Trophoblast cell (in vitro differentiated cells and primary cell): ENCODE measurements around the gene PCDHGA3.

Source experiments
- DNase-seq, 2 donors: peaks; one replicate each; pipeline ENCODE4 v3.0.0-alpha.2; 2016
- H2AFZ ChIP-seq: 2 replicates; pipeline ENCODE4 v1.6.1; 2013; ENCODE audit warnings: low read length, moderate library complexity, mild to moderate bottlenecking; ENCODE audit not compliant: insufficient read depth, poor library complexity
- H2AK5ac ChIP-seq: 2 replicates; pipeline ENCODE4 v1.6.1; 2013; ENCODE audit warnings: mild to moderate bottlenecking, low read length
- H2BK120ac ChIP-seq: 2 replicates; pipeline ENCODE4 v1.6.1; 2013; ENCODE audit warnings: low read length, mild to moderate bottlenecking, moderate library complexity; ENCODE audit not compliant: insufficient read depth, poor library complexity
- H2BK12ac ChIP-seq: 2 replicates; pipeline ENCODE4 v1.6.1; 2013; ENCODE audit warnings: mild to moderate bottlenecking, low read length, moderate library complexity
- H2BK5ac ChIP-seq: 2 replicates; pipeline ENCODE4 v1.6.1; 2013; ENCODE audit warnings: low read length, low read depth, moderate library complexity, mild to moderate bottlenecking; ENCODE audit not compliant: poor library complexity
- H3K14ac ChIP-seq: 2 replicates; pipeline ENCODE4 v1.6.1; 2013; ENCODE audit warnings: mild to moderate bottlenecking, low read length
- H3K18ac ChIP-seq: 2 replicates; pipeline ENCODE4 v1.6.1; 2013; ENCODE audit warnings: mild to moderate bottlenecking, low read length
- H3K23ac ChIP-seq: 2 replicates; pipeline ENCODE4 v1.6.1; 2013; ENCODE audit warnings: low read length
- H3K27ac ChIP-seq: 2 replicates; pipeline ENCODE4 v1.5.1; 2013; ENCODE audit warnings: low read depth, mild to moderate bottlenecking, inconsistent platforms, low read length, moderate library complexity
- H3K27me3 ChIP-seq: 2 replicates; pipeline ENCODE4 v1.6.1; 2013; ENCODE audit warnings: inconsistent platforms, mild to moderate bottlenecking, low read length, moderate library complexity; ENCODE audit not compliant: insufficient read depth
- H3K36me3 ChIP-seq, 2 experiments: 1 replicate in 1 of 2; 2 replicates in 1 of 2; pipeline ENCODE4 v1.6.1; 2013; ENCODE audit warnings: low read length in 2 of 2, mild to moderate bottlenecking in 2 of 2, moderate library complexity in 1 of 2; ENCODE audit not compliant: insufficient read depth in 2 of 2, control insufficient read depth in 1 of 2
- H3K4ac ChIP-seq: 2 replicates; pipeline ENCODE4 v1.6.1; 2013; ENCODE audit warnings: low read depth, mild to moderate bottlenecking, low read length, moderate library complexity
- H3K4me1 ChIP-seq, 2 experiments: 1 replicate in 1 of 2; 2 replicates in 1 of 2; pipeline ENCODE4 v1.6.1; 2013; ENCODE audit warnings: low read length in 2 of 2, mild to moderate bottlenecking in 2 of 2, moderate library complexity in 1 of 2; ENCODE audit not compliant: insufficient read depth in 2 of 2, control insufficient read depth in 1 of 2
- H3K4me2 ChIP-seq: 2 replicates; pipeline ENCODE4 v1.6.1; 2013; ENCODE audit warnings: inconsistent platforms, mild to moderate bottlenecking, low read length, moderate library complexity
- H3K4me3 ChIP-seq: 2 replicates; pipeline ENCODE4 v1.5.1; 2013; ENCODE audit warnings: mild to moderate bottlenecking, low read depth, low read length, inconsistent platforms
- H3K79me1 ChIP-seq: one replicate; pipeline ENCODE4 v1.6.1; 2013; ENCODE audit warnings: low read length
- H3K79me2 ChIP-seq: 2 replicates; pipeline ENCODE4 v1.6.1; 2013; ENCODE audit warnings: low read length, mild to moderate bottlenecking; ENCODE audit not compliant: control insufficient read depth, insufficient read depth, poor library complexity
- H3K9ac ChIP-seq: 2 replicates; pipeline ENCODE4 v1.6.1; 2013; ENCODE audit warnings: mild to moderate bottlenecking, low read length
- H3K9me3 ChIP-seq: 2 replicates; pipeline ENCODE4 v1.6.1; 2013; ENCODE audit warnings: low read depth, mild to moderate bottlenecking, control low read depth, inconsistent platforms, low read length; ENCODE audit not compliant: insufficient read depth
- H4K12ac ChIP-seq: 2 replicates; pipeline ENCODE4 v1.6.1; 2013; ENCODE audit warnings: low read depth, mild to moderate bottlenecking, low read length, moderate library complexity
- H4K8ac ChIP-seq: 2 replicates; pipeline ENCODE4 v1.6.1; 2013; ENCODE audit warnings: low read depth, mild to moderate bottlenecking, low read length, moderate library complexity
- H4K91ac ChIP-seq: one replicate; pipeline ENCODE4 v1.6.1; 2013; ENCODE audit warnings: low read depth, mild to moderate bottlenecking, low read length, moderate library complexity
- WGBS: extraction: QIAGEN DNeasy Blood & Tissue Kit; methylation state at CpG from one replicate; pipeline ENCODE4 v1.1.7; 2013; ENCODE audit warnings: missing lambda C conversion rate; ENCODE audit not compliant: insufficient read length, insufficient coverage; ENCODE audit errors: extremely low coverage; 5-methylcytosine and 5-hydroxymethylcytosine counted together

PCDHGA3 gene

GRCh38 chr5:141362719-141363118 lies 19.1 kb downstream of the PCDHGA3 start:
- H3K14ac ChIP-seq = no peak overlapping the region
- no peak overlapping the region for H3K4ac ChIP-seq
- no peak overlapping the region for H4K8ac ChIP-seq
- no peak overlapping the region for H3K23ac ChIP-seq
- no peak overlapping the region for H2BK120ac ChIP-seq
- H2BK5ac ChIP-seq = no peak overlapping the region
- no peak overlapping the region for H3K9ac ChIP-seq
- no peaks in the 10 kb centered on the region for H3K79me1 ChIP-seq
- H3K18ac ChIP-seq = no peak overlapping the region
- H3K9me3 ChIP-seq = peaks cover 36% of the 10 kb centered on the region
- H3K36me3 ChIP-seq = no peaks in the 10 kb centered on the region
- H3K4me1 ChIP-seq = no peaks in the 10 kb centered on the region
- no peaks in the 10 kb centered on the region for H3K27me3 ChIP-seq
- no peak overlapping the region for H3K27ac ChIP-seq
- H3K79me2 ChIP-seq = no peaks in the 10 kb centered on the region
- H3K4me2 ChIP-seq = no peak overlapping the region
- H3K4me3 ChIP-seq = no peak overlapping the region
- no peak for DNase-seq
- no peak overlapping the region for H2AK5ac ChIP-seq
- no peak overlapping the region for H4K12ac ChIP-seq
- no peak overlapping the region for H2BK12ac ChIP-seq
- no peak overlapping the region for H2AFZ ChIP-seq
- no peak overlapping the region for H4K91ac ChIP-seq

GRCh38 chr5:141363952-141364660 lies 20.5 kb downstream of the PCDHGA3 start, which contains the start of gene PCDHGA5:
Gene PCDHGA5, plus strand, starts transcription at chr5:141364162. Its CDS starts 169 bp downstream, at chr5:141364331.
- Histone ChIP-seq H2AFZ (no peak within 1 kb of the TSS), H4K91ac (no peak within 1 kb of the TSS), H3K18ac (no peak within 1 kb of the TSS), H3K4me2 (no peak within 1 kb of the TSS), H2AK5ac (no peak within 1 kb of the TSS), H3K79me1 (no peaks in the 10 kb centered on the region), H3K4ac (no peak within 1 kb of the TSS), H3K27ac (no peak within 1 kb of the TSS), H3K23ac (no peak within 1 kb of the TSS), H4K8ac (no peak within 1 kb of the TSS), H2BK120ac (no peak within 1 kb of the TSS), H2BK12ac (no peak within 1 kb of the TSS), H3K4me1 (no peaks in the 10 kb centered on the region), H3K79me2 (no peaks in the 10 kb centered on the region), H4K12ac (no peak within 1 kb of the TSS), H3K27me3 (no peaks in the 10 kb centered on the region), H2BK5ac (no peak within 1 kb of the TSS), H3K9ac (peak within 1 kb of the TSS; percentile 3), H3K14ac (no peak within 1 kb of the TSS), H3K9me3 (peaks cover 36% of the 10 kb centered on the region), H3K36me3 (no peaks in the 10 kb centered on the region), H3K4me3 (no peak within 1 kb of the TSS)
- DNase-seq = no peak
- WGBS = no CpG with 5 or more reads among the region's 34 CpGs

- H3K27me3 ChIP-seq = no peaks in the 10 kb centered on the region
- H3K14ac ChIP-seq = no peak overlapping the region
- WGBS = no CpG with 5 or more reads among the region's 46 CpGs
- no peak overlapping the region for H2BK12ac ChIP-seq
- no peak overlapping the region for H3K4me2 ChIP-seq
- peaks cover 34% of the 10 kb centered on the region for H3K9me3 ChIP-seq
- no peak overlapping the region for H4K8ac ChIP-seq
- H3K18ac ChIP-seq = no peak overlapping the region
- H3K4ac ChIP-seq = no peak overlapping the region
- H4K12ac ChIP-seq = no peak overlapping the region
- no peak overlapping the region for H4K91ac ChIP-seq
- H2AK5ac ChIP-seq = no peak overlapping the region
- H3K27ac ChIP-seq = no peak overlapping the region
- H3K36me3 ChIP-seq = peaks cover 2 to 3% of the 10 kb centered on the region in 2 experiments
- H3K4me1 ChIP-seq = no peaks in the 10 kb centered on the region
- H3K79me1 ChIP-seq = no peaks in the 10 kb centered on the region
- no peak overlapping the region for H3K23ac ChIP-seq
- H2BK120ac ChIP-seq = no peak overlapping the region
- no peak overlapping the region for H2BK5ac ChIP-seq
- H3K9ac ChIP-seq = no peak overlapping the region
- H3K79me2 ChIP-seq = no peaks in the 10 kb centered on the region
- no peak overlapping the region for H3K4me3 ChIP-seq
- H2AFZ ChIP-seq = no peak overlapping the region
- no peak for DNase-seq
Measured at GRCh38 chr5:141366016-141366896, 22.6 kb downstream of the PCDHGA3 start.

GRCh38 chr5:141369994-141370848 lies 26.6 kb downstream of the PCDHGA3 start, which contains the start of gene PCDHGB3:
Gene PCDHGB3, plus strand, starts transcription at chr5:141370242. Its CDS starts 153 bp downstream, at chr5:141370395.
- Histone ChIP-seq H4K8ac (no peak within 1 kb of the TSS), H3K4me2 (no peak within 1 kb of the TSS), H2BK5ac (no peak within 1 kb of the TSS), H3K79me1 (no peaks in the 10 kb centered on the region), H3K4me1 (no peaks in the 10 kb centered on the region), H3K18ac (no peak within 1 kb of the TSS), H3K23ac (no peak within 1 kb of the TSS), H3K4me3 (no peak within 1 kb of the TSS), H4K91ac (no peak within 1 kb of the TSS), H2BK12ac (no peak within 1 kb of the TSS), H3K36me3 (peaks cover 2 to 3% of the 10 kb centered on the region in 2 experiments), H2BK120ac (no peak within 1 kb of the TSS), H4K12ac (no peak within 1 kb of the TSS), H3K79me2 (no peaks in the 10 kb centered on the region), H3K27me3 (no peaks in the 10 kb centered on the region), H3K9ac (no peak within 1 kb of the TSS), H3K9me3 (peaks cover 38% of the 10 kb centered on the region), H2AK5ac (no peak within 1 kb of the TSS), H3K4ac (no peak within 1 kb of the TSS), H3K27ac (no peak within 1 kb of the TSS), H3K14ac (no peak within 1 kb of the TSS), H2AFZ (no peak within 1 kb of the TSS)
- no peak for DNase-seq
- no CpG with 5 or more reads among the region's 32 CpGs for WGBS
